HG02588 (cell line): ENCODE results near the gene C17orf58.
"Not testable (repeated sequence)": the region's sequence is repeated elsewhere in the genome, so short reads cannot be mapped to it uniquely, and the experiment has no call there.

Experiments
- ATAC-seq: cut with Tn5 transposase; IDR thresholded peaks from one replicate; pipeline ENCODE4 v1.9.1; 2021; ENCODE audit warnings: mild to moderate bottlenecking, moderate library complexity; ENCODE audit not compliant: unreplicated experiment

The C17orf58 gene

DNA sequence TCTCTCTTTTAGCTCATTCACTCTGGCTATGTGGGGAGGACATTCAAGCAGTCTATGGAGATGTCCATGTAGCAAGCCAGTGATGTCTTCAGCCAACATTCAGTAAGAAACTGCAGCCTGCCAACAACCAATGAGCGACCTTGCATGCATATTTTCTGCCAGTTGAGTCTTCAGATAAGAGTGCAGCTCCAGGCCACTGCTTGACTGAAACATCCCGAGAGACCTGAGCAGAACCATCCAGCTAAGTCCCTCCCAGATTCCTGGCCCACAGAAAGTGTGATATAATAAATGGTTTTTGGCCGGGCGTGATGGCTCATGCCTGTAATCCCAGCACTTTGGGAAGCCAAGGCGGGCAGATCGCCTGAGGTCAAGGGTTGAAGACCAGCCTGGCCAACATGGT lies 10.5 kb upstream of the C17orf58 start:
- ATAC-seq, result no peak

DNA sequence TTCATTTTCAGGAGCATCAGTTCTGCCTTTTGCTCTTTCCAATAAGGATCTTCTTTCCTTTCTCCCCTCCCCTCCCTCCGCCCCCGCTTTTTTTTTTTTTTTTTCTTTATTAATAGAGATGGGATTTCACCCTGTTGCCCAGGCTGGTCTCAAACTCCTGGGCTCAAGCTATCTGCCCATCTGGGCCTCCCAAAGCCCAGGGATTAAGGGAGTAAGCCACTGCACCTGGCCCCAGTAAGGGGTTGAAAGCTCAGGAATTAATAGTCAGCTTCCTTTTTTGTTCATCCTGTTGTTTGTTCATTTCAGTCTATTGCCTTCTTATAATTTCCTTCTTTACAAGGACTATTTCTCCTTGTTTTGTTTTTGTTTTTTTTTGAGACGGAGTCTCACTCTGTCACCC lies 7.9 kb upstream of the C17orf58 start:
- ATAC-seq, result no peak

DNA sequence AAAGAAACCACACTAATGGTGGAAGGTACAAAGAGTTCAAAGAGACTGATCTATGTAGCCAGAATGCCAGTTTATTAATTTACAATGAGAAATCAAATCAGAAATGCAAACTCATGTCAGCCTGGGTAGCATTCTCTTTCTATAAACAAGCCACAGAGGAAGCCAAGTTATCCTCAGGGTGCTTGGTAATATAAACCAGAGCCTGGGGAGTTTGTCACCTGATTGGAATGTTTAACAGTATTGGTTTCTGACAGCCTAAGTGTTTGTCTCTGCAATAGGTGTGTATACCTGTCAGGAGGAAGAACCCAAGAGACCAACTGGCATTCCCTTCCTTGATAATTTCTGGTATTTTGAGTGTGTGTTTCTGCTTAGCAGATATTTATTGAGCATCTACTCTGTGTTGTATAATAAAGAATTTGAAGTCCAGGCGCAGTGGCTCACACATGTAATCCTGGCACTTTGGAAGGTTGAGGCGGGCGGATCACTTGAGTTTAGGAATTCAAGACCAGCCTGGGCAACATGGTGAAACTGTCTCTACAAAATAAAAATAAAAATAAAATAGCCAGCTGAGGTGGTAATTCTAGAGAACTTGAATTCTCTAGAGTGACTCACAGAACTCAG lies 3.1 kb upstream of the C17orf58 start:
- ATAC-seq, result no peak

DNA sequence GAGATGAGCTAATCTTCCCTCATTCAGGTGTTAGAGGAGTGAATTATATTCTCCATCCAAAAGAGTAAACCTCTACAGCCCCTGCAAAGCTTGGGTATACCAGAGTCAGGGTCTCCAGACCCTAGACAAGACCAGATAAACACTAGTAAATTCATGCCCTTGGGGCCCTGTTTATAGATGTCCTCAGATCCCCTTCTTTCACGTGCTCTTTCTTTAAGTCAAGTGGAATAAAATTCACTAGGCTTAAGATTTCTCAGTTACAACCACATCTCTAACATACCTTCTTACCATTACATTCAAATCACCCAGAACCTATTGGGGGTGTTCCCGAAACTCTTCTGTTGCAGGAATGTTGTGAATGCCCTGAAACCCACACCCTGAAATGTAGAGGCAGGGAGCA lies 2.2 kb upstream of the C17orf58 start:
- ATAC-seq, result no peak

DNA sequence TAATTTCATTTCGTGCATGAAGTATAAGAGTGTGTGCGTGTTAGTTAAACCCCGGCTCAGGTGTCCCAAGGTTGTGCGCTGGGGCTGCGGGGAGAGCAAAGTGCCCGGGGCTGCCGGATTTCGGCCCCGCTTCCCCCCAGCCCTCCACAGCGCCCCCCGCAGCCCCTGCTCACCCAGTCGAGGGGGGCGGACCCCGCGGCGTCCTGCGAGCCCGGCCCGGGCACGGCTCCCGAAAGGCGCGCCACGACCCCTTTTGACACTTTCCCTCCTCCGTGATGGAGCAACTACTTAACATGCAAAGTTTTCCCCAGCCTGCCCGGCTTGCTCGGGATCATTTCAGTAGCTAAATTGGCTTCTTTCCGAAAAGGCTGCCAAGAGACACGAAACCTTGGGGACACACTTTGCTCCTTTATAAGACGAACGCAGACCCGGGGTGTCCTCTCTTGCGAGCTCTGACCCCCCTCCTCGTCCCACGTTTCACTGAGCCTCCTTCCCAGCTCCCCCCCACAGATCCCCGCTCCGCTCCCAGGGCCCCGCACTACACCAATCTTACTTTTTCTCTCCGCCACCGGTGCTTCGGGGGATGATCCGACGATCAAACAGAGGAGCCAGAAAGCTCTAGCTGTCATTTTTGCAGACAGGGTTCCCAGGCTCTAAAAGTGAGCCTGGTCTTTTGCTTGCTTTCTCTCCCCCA lies 552 bp downstream of the C17orf58 start:
- no peak for ATAC-seq

DNA sequence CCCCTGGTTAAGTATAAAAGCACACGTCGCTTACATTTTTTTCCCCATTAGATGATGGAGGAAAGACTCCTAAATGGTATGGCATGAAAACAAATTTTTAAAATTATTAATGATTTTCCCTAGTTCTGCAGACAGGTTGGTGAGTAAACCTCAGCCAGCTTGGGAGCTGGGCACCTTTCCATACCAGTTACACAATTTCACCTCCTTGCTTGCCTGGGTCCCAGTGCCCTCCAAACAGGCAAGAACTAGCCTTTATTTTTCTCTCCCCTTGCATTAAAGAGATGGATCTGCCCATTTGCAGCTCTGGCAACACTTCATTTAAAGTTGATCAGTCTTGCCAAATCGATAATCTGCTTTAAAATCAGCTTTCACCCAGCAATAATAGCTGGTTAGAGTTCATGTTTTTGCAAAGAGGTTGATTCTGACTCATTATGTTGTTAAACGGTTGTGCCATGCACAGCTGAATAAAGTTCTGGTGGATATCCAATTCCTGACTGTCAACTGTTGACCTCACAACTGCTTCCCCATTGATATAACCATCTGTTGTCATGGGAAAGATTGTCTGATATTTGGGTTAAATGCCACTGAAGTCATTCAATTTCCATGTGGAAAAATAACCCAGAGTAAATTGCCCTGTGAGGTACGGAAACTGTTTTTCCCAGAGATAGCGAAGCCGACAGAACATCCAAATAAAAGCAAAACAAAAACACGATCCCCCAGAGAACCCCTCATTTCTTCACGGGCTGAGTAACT lies 1.3 kb downstream of the C17orf58 start:
- ATAC-seq, result no peak

DNA sequence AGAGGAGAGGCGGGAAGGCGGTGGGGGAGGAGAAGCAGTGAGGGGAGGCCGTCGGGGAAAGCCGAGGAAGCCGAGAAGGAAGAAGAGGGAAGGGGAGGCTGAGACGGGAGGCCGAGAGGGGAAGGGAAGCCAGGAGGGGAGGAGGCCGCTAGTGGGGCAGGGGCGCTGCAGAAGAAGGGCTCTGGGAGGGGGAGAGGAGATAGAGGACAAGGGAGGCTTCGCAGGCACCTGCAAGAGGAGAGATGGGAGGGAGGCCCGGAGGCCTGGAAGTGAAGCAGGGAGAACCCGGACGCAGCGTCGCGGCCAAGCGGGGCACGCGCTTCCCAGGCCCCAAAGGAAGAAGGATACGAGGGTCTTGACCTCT lies 2.3 kb downstream of the C17orf58 start:
- ATAC-seq, result no peak

DNA sequence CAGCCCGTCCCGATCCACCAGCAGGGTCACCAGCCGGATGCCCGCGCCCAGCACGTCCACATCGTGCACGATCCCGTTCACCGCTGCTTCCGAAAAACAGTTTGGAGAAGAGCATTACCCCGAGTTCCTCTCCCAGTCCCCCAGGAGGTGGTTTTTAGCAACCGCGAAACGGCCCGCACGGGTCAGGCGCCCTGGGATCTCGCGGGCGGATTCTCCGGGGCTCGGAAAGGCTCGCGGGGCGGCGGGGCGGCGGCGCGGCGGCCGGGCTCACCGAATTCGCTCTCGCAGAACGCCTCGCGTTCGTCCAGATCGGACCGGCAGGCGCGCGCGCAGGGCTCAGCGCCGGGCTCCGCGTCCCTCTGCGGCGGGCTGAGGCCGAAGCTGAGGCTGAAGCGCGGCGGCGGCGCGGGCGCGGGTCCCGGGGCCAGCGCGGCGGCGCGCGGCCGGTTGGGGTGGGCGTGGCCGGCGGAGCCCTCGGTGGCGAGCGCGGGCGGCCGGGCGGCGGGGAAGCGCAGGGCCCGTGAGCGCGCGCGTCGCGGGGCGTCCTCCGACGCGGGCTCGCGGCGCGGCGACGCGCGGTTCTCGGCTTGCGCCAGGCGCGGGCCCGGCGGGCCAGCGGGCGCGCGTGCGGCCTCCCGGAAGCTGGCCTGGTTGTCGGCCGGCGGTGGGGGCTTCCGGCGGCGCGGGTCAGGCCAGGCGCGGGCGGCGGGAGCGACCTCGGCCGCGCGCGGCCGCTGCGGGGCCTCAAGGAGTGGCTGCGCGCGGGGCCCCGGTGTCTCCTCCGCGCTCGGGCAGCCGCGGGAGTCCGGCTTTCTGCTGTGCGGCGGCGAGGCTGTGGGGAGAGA lies 2.9 kb downstream of the C17orf58 start:
- ATAC-seq, result peak; percentile 76

DNA sequence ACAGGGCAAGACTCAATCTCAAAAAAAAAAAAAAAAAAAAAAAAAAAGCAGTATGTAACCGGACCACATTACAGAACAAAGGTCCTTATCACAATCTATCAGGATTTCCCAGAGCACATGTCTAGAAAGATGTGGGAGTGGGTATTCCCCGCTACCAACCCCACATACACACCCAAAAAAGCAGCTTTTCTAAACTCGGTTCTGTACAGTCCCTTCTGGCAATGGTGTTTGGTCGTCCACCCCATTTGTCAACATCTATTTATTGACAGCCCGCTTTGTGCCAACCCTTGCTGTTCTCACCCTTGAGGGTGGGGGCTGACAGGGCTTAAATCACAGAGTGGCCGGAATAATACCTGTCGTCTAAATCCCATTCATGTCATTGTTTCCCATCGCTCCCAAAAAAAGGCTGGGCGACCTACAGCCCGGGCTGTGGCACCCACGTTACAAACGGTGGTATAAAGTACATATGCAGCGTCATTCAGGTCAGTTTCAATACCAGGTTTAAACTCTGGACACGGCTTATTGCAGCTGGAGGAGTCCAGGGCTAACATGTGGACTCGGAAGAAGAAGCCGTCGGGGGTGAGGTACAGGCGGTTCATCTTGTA lies 3.6 kb downstream of the C17orf58 start:
- no peak for ATAC-seq

DNA sequence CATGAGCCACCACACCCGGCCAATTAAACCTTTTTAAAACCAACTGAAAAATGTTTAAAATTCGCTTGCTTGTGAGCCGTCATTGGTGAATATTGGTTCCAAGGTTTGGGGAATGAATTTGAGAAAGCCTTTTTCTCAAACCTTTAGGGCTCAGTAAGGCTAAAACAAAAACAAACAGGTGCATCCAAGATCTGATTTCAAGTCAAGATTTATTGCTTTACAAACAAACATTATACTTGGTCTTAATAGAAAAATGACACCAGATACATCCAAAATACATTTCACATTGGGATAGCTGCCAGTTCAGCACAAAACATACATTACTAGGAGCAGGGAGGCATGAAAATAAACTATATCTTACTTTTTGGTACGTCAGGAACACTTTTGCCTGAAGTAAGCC lies 5.4 kb downstream of the C17orf58 start:
- no peak for ATAC-seq

DNA sequence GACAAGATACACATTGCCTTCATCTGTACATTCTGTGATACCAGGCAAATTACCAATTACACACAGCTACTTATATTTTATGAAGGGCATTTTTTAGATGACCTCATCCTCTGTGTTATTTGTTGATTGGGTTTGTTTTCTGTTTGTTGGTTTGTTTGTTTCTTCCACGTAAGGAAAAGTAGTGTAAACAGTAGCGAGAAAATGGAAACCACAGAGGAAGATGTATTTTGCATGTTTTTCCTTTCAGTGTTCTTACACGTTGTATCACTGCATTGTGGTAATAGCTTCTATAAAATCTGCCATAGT lies 12.9 kb downstream of the C17orf58 start:
- no peak for ATAC-seq

DNA sequence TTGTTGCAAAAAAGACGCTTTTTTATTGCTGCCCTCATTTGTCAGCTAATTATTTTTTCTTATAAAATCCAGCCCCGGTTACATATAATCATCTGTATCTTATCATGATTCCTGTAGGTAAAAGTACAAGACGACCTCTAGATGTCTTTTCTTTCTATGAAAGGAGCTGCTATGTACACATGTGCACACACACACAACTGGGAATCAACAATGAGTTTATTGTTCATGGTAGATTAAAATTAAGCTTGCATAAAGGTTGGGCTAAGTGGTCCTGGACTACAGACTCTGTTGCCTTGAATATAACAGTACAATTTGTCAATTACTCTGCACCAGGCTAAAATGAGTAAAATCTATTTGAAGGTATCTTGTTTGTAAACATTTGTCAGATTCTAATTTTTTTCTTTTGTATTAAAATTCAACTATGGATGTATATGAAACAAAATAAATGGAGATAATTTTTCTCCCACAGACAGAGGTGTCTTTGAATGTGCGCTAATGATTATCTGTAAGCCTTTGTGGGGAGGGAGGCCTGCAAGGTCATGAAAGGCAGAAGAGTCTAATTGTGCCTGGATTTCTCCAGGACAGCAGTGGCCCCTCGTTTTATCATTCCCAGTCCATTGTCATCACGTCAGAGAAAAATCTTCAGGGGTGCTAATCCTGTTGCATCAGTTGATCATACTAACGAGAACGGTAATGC lies 13.4 kb downstream of the C17orf58 start:
- ATAC-seq, result no peak

DNA sequence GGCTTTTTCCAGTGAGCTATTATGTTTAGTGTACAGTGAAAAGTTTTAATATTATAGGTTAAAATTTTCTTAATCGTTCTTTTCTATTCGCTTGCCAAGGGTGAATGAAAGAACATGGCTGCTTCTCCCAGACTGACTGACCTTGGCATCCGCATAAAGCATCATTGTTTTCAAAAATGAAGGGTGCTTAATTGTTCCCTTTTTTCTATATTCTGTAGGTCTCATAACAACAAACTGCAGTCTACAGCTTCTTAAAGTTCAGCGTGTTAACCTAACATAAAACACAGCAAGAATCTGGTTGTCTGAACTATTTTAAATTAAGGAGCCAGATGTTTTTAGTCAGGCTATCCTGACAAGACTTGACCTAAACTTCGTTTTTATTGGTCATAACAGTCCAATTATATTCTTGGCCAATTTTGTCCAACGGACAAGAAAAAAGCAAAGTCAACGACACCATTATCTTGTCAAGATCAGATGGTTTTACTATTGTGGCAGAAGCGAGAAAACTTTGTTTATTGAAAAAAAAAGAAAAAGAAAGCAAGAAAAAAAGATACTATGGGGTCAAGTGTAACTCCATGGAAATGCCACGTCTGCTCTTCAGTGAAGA lies 14.1 kb downstream of the C17orf58 start:
- no peak for ATAC-seq

DNA sequence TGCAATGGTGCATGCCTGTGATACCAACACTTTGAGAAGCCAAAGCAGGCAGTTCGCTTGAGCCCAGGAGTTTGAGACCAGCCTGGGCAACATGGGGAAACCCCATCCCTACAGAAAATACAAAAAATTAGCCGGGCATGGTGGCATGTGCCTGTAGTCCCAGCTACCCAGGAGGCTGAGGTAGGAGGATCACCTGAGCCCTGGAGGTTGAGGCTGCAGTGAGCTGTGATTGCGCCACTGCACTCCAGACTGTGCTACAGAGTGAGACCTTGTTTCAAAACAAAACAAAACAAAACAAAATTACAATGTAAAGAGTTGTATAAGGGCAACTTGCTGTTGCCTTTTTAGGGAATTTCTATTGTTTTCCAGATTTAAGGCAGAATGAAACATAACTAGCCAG lies 15.4 kb downstream of the C17orf58 start:
- ATAC-seq, result not testable (repeated sequence)

DNA sequence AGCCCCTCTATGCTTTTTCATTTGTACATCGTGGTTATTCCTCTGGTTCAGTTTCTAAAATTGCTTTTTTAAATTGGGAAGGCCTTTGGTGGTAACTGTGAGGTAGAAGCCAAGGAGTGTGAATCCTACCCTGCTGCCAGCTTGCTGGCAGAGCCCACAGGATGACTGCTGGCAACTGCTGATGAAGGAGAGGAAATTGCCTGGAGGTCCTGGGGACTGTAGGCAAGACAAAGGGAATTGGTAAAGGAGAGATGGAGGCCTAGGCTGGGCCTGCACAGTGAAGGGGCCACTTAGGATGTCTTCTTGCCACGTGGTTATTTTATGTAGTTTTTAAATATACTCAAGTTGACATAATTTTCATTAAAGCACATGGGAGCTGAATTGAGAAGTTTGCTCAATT lies 15.8 kb downstream of the C17orf58 start:
- no peak for ATAC-seq

DNA sequence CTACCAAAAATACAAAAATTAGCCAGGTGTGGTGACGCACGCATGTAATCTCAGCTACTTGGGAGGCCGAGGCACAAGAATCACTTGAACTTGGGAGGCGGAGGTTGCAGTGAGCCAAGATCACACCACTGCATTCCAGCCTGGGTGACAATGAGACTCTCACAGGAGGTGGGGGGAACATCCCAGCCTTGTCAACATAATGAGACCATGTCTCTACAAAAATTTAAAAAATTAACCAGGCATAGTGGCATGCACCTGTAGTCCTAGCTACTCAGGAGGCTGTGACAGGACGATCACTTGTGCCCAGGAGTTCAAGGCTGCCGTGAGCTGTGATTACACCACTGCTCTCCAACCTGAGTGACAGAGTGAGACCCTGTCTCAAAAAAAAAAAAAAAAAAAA lies 20.0 kb downstream of the C17orf58 start:
- ATAC-seq, result not testable (repeated sequence)

DNA sequence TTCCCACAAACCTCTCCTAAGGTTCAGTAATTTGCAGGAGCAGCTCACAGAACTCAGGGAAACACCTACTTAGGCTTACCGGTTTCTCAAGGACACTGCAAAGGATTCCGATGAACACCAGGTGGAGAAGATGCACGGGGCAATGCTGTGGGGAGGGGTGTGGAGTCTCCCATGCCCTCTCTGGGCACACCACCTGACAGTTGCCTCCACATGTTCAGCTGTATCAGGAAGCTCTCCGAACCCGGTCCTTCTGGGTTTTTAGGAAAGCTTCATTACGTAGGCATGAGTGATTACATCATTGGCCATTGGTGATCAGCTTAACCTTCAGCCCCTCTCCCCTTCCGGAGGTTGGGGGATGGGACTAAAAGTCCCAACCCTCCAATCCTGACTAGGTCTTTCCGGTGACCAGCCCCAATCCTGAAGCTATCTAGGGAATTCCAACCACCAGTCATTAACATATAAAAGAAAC lies 21.6 kb downstream of the C17orf58 start:
- ATAC-seq, result no peak

DNA sequence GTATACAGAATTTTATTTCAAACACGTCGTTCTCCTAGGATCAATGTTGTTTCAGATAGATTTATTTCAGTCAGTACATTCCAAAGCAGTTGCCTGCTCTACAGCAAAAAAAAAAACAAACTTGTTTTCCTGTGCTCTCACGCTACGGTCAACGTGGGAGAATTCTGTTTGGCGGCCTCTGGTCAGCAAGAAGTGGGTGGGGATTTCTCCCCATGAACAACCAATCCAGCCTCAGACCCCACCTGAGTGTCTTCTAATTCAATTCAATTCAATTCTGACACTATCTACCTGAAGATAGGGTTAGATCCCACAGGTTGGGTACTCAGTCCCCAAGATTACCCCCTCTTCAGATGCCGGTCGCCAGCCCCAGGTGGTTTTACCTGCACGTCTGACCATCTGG lies 22.1 kb downstream of the C17orf58 start:
- no peak for ATAC-seq

DNA sequence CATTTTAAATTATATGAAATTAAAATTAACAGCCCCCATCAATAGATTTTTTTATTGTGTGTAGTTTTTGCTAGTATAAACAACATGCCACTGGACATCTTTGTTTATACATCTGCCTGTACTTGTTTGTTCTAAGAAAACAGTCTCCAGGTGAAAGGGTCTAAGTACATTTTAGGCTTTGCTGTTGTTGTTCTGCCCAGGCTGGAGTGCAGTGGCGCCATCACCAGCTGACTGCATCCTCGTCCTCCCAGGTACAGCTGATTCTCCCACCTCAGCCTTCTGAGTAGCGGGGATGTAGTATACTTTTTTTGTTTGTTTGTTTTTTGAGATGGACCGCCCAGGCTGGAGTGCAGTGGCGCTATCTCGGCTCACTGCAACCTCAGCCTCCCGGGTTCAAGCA lies 25.5 kb downstream of the C17orf58 start:
- ATAC-seq, result no peak

DNA sequence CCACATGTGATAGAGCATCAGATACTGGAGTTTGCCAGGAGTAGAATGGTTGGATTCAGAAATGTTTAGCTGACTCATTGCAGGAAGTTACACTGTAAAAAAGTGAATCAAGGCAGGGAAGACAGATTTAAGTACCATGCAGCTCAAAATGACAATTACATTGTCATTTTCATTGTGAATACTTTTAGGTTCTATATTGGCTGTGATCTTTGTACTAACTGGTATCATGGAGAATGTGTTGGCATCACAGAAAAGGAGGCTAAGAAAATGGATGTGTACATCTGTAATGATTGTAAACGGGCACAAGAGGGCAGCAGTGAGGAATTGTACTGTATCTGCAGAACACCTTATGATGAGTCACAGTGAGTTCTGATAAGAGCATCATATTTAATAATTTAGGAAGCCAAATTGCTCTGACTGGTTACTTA lies 33.1 kb downstream of the C17orf58 start:
- peak; percentile 49 for ATAC-seq
